ENCODE data around the gene FMO2.

DNA sequence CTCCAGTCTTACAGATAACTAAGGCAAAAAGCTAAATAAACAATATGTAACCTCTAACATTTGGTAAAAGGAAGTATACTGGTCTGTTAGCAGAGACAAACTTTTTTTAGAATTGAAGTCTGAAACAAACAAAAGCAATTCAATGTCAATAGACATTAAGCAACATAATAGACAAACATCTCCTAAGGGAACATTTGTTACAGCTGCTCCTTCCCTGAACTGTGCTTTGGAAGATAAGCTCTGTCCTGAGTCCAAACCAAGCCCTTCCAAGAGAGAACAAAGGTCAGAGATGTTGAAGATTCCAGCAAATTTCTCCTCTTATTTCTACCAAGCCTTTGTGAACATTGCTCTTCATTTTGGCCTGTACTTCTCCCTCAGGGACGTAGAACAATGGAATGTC is 25.3 kb downstream of the FMO2 start:
- TF ChIP-seq FOXM1 (IDR thresholded peaks at IDR 0.05; ENCODE audit: borderline replicate concordance, low read depth) (no peak), TAF1 (IDR thresholded peaks at IDR 0.05; ENCODE audit: low read depth) (no peak), EP300 (IDR thresholded peaks at IDR 0.05; ENCODE audit: borderline replicate concordance) (no peak), ZBTB7A (IDR thresholded peaks at IDR 0.05; ENCODE audit: low read depth) (no peak), CEBPB (IDR thresholded peaks at IDR 0.05) (no peak), YY1 (IDR thresholded peaks at IDR 0.05; ENCODE audit: low read depth) (no peak)
- TF ChIP-seq, protein P1, sequence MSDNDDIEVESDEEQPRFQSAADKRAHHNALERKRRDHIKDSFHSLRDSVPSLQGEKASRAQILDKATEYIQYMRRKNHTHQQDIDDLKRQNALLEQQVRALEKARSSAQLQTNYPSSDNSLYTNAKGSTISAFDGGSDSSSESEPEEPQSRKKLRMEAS (IDR thresholded peaks at IDR 0.05) = no peak
